GM12875 (cell line): Measurements from ENCODE around the gene AFAP1L2.

Source experiments
- H3K4me3 ChIP-seq: one replicate; pipeline ENCODE4 v1.5.1; 2011; ENCODE audit warnings: low read depth, low read length, control low read depth
- CTCF ChIP-seq: IDR thresholded peaks from 2 replicates; pipeline ENCODE4 v1.5.1; 2011; ENCODE audit warnings: low read depth, mild to moderate bottlenecking, control low read depth, inconsistent platforms, low read length, moderate library complexity, borderline replicate concordance; ENCODE audit not compliant: insufficient read depth

The AFAP1L2 gene

GRCh38 chr10:114370199-114370598, 34.1 kb downstream of the AFAP1L2 start:
- H3K4me3 ChIP-seq = no peak overlapping the region
- TF ChIP-seq CTCF = no peak

- no peak for TF ChIP-seq CTCF
- no peak overlapping the region for H3K4me3 ChIP-seq
Observed at GRCh38 chr10:114368057-114368391, 36.3 kb downstream of the AFAP1L2 start.

GRCh38 chr10:114367351-114368056, 36.8 kb downstream of the AFAP1L2 start:
- no peak overlapping the region for H3K4me3 ChIP-seq

GRCh38 chr10:114364726-114365125, 39.6 kb downstream of the AFAP1L2 start:
- no peak for TF ChIP-seq CTCF
- no peak overlapping the region for H3K4me3 ChIP-seq

More at GRCh38 chr10:114367351-114368056, 36.8 kb downstream of the AFAP1L2 start:
- no peak for TF ChIP-seq CTCF

GRCh38 chr10:114363745-114364454, 40.4 kb downstream of the AFAP1L2 start:
- no peak overlapping the region for H3K4me3 ChIP-seq
- TF ChIP-seq CTCF = no peak

GRCh38 chr10:114362826-114363355, 41.4 kb downstream of the AFAP1L2 start:
- no peak overlapping the region for H3K4me3 ChIP-seq
- TF ChIP-seq CTCF = no peak

GRCh38 chr10:114359953-114360345, 44.4 kb downstream of the AFAP1L2 start:
- TF ChIP-seq CTCF = no peak
- H3K4me3 ChIP-seq = no peak overlapping the region
